GM19099 (cell line): ENCODE measurements around the gene TCAF1.

Source experiments
- POLR2A ChIP-seq: IDR thresholded peaks from 3 replicates; pipeline ENCODE4 v1.6.1; 2011; ENCODE audit warnings: low read depth; ENCODE audit not compliant: insufficient read length; ENCODE audit errors: extremely low read depth

The TCAF1 gene

GRCh38 chr7:143901668-143902331 lies at the start of gene TCAF1:
TCAF1 (minus strand) TSS chr7:143902176; CDS start chr7:143876608, 25,568 bp downstream.
- peak; percentile 58 for TF ChIP-seq POLR2A

GRCh38 chr7:143948733-143949132 lies 46.8 kb upstream of the TCAF1 start:
- TF ChIP-seq POLR2A, result no peak

- no peak for TF ChIP-seq POLR2A
Measured at GRCh38 chr7:143947111-143947510, 45.1 kb upstream of the TCAF1 start.

- no peak for TF ChIP-seq POLR2A
Measured at GRCh38 chr7:143945423-143945822, 43.4 kb upstream of the TCAF1 start.

DNA sequence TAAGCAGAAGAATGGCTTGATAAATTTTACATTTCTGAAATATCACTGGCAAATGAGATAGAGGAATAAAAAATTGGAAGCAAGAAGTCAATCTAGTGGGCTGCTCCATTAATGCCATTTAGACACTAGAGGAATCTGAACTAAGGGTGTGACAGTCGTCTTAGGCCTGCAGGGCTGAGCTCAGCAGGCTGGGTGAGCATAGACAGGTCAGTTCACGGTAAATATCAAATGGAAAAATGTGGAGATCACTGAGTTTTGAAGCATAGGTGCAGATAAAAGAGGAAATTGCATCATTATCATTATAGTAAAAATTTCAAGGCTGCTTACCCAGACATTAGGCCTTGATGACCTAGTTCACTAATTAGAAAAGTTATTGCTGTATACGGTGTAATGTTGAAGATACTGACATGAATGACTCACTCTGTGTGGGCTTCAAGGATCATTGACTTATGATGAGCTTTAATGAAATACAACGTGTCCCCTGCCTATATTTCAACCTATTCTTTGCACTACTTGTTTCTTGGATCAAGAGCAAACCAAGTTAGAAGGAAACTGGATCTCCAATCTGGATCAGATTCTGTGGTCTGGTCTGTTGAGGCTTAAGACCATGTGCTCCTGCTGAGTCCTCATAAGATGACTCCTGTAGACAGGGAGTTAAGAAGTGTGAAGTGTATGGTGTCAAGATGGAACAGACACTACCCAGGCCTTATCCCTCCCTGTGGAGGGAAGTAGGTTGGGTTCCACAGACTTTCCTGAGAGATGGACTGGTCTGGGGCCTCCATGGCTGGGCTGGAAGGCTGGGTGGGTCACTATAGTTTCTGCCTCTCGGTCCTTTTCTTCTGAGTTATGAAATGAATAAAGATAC lies 36.6 kb upstream of the TCAF1 start:
- TF ChIP-seq POLR2A, result no peak

GRCh38 chr7:143936087-143937009 lies 34.4 kb upstream of the TCAF1 start:
- TF ChIP-seq POLR2A, result no peak

DNA sequence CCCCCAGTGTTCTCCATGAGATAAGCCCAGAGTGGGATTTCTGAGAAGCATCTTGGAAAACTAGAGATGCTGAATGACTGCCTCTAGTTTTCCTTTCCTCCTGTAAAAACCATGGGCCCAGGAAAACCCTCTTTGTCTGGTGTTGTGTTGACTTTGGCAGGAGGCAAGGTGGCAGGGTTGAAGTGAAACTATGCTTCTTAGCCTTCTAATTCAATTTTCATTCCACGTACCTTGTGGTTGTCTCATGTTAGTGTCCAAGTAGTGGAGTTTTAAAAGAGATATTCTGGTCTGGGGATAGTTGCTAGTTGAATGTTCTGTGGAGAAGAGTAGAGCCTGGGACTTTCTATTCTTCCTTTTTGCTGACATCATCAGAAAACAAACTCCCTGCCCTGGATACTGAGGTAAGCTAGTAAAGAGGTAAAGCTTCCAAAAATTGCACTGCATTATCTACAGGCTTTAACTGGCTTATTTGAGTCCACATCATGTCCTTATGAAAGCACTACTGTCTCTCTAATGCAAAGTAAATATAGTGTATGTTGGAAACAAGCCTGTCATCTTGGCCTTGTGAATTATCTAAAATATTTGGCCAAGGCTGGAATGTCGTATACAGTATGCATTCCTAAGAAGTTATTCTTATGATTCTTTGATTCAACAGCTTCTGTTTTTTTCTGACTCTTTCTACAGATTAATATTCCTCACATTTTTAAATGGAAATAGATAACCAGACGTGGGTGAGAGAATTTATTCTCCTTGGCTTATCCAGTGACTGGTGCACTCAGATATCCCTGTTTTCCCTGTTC lies 32.8 kb upstream of the TCAF1 start, which contains the start of gene OR2F2:
OR2F2 (plus strand) TSS at position 708 of the 800 bp plus-strand sequence; CDS start at position 708, 0 bp downstream.
- TF ChIP-seq POLR2A, result no peak

DNA sequence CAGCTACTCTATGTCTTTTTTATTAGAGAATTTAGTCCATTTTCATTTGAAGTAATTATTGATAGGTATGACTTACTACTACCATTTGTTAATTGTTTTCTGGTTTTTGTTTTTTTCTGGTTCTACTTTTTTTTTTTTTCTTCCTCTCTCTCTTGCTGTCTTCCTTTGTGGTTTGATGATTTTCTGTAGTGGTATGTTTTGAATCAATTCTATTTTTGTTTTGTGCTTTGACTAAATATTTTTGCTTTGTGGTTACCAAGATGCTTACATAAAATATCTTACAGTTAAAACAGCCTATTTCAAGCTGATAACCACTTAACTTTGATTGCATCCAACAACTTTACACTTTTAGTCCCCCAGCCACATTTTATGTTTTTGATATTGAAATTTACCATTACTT lies 29.8 kb upstream of the TCAF1 start:
- TF ChIP-seq POLR2A, result no peak

- TF ChIP-seq POLR2A, result no peak
Measured at GRCh38 chr7:143929224-143929920, 27.4 kb upstream of the TCAF1 start.

- no peak for TF ChIP-seq POLR2A
Measured at GRCh38 chr7:143924851-143925250, 22.9 kb upstream of the TCAF1 start.

DNA sequence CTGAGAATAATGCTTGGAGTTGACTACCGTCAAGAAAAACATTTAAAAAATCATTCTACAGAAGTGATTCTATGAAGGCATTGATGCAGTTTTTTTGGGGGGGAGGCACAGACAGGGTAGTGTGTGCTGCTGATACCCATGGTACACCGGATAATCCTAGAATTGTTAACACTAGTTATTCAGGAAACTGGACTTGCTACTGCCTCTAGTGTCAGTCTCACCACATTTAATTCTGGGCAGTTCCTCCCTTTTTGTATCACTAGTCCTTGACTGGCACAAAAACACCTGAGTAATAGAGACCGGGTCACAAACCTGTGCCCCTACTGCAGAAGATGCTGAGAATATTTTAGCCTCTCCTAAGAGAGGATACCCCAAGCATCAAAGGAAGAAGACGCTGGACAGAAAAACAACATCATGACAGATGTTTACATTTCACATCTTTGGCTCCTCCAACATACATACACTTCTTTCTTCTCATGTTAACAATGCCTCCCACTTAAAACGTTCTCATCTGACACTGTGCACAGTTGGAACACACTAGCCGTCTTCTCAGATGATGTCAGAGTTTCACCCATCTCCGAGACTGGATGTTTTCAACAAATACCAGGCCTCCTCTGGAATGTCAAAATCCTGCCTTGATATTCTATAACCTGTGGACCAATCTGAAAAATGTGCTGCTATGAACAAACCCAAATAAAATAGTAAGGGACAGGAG lies 13.1 kb upstream of the TCAF1 start:
- TF ChIP-seq POLR2A, result no peak

GRCh38 chr7:143913945-143914615 lies 12.1 kb upstream of the TCAF1 start:
- no peak for TF ChIP-seq POLR2A
